Chondrocyte (in vitro differentiated cells): ENCODE data around the gene LRRC15. TPM values are rescaled to one million over a fixed set of nuclear protein-coding genes. Genes with fewer than 3 reads are reported as not detected.

Experiments
- DNase-seq: peaks from one replicate; pipeline ENCODE4 v3.0.0; 2021; ENCODE audit warnings: mixed read lengths, low spot score
- H3K27ac Mint-ChIP-seq: one replicate; pipeline ENCODE4 v1.8.0; 2021; ENCODE audit warnings: mild to moderate bottlenecking, moderate library complexity, mixed read lengths; ENCODE audit not compliant: unreplicated experiment
- H3K27me3 Mint-ChIP-seq: 2 replicates; pipeline ENCODE4 v1.8.0; 2021; ENCODE audit warnings: low read depth, mixed read lengths
- H3K36me3 Mint-ChIP-seq: 2 replicates; pipeline ENCODE4 v1.8.0; 2021; ENCODE audit warnings: low read depth, mixed read lengths
- H3K4me1 Mint-ChIP-seq: 2 replicates; pipeline ENCODE4 v1.8.0; 2021; ENCODE audit warnings: low read depth, mild to moderate bottlenecking, mixed read lengths
- H3K4me3 Mint-ChIP-seq: one replicate; pipeline ENCODE4 v1.8.0; 2021; ENCODE audit warnings: mild to moderate bottlenecking, moderate library complexity, mixed read lengths; ENCODE audit not compliant: unreplicated experiment
- H3K9me3 Mint-ChIP-seq: 2 replicates; pipeline ENCODE4 v1.8.0; 2021; ENCODE audit warnings: low read depth, mixed read lengths
- CTCF ChIP-seq: fragments of 200-600 bp; sonication (generic); IDR thresholded peaks from 2 replicates; pipeline ENCODE4 v1.5.0; 2021; ENCODE audit warnings: antibody characterized with exemption, mild to moderate bottlenecking, moderate library complexity
- total RNA-seq: library from RNA; stranded (reverse); gene quantifications from 3 replicates; pipeline ENCODE4 v1.2.1, GENCODE V29; 2021

The LRRC15 gene
- total RNA-seq, 1 donor from 2014 or later, result 0.22 TPM

- Mint-ChIP-seq H3K36me3 (no peaks in the 10 kb centered on the region), H3K27ac (no peak overlapping the region), H3K9me3 (no peaks in the 10 kb centered on the region), H3K27me3 (peaks cover 69% of the 10 kb centered on the region), H3K4me1 (peaks cover 19% of the 10 kb centered on the region), H3K4me3 (no peak overlapping the region)
- DNase-seq, result no peak
- TF ChIP-seq CTCF, result no peak
Observed at GRCh38 chr3:194312186-194312742, 57.3 kb downstream of the LRRC15 start.

- H3K9me3 Mint-ChIP-seq, result no peaks in the 10 kb centered on the region
- no peak overlapping the region for H3K27ac Mint-ChIP-seq
- peaks cover 19% of the 10 kb centered on the region for H3K4me1 Mint-ChIP-seq
- DNase-seq, result no peak
- H3K27me3 Mint-ChIP-seq, result peaks cover 73% of the 10 kb centered on the region
- no peaks in the 10 kb centered on the region for H3K36me3 Mint-ChIP-seq
- no peak for TF ChIP-seq CTCF
- no peak overlapping the region for H3K4me3 Mint-ChIP-seq
Observed at GRCh38 chr3:194311000-194311399, 58.5 kb downstream of the LRRC15 start.

GRCh38 chr3:194310060-194310835 lies 59.3 kb downstream of the LRRC15 start:
- Mint-ChIP-seq H3K27me3 (peaks cover 79% of the 10 kb centered on the region), H3K27ac (no peak overlapping the region), H3K9me3 (no peaks in the 10 kb centered on the region), H3K4me3 (no peak overlapping the region), H3K36me3 (no peaks in the 10 kb centered on the region), H3K4me1 (peaks cover 17% of the 10 kb centered on the region)
- no peak for DNase-seq
- no peak for TF ChIP-seq CTCF

- no peak for TF ChIP-seq CTCF
- Mint-ChIP-seq H3K27me3 (peaks cover 79% of the 10 kb centered on the region), H3K27ac (no peak overlapping the region)
Observed at GRCh38 chr3:194308601-194309449, 60.7 kb downstream of the LRRC15 start.

GRCh38 chr3:194307849-194308248 lies 61.7 kb downstream of the LRRC15 start:
- peaks cover 1% of the 10 kb centered on the region for H3K36me3 Mint-ChIP-seq
- H3K27me3 Mint-ChIP-seq, result peaks cover 70% of the 10 kb centered on the region

More at GRCh38 chr3:194308601-194309449, 60.7 kb downstream of the LRRC15 start:
- Mint-ChIP-seq H3K9me3 (no peaks in the 10 kb centered on the region), H3K36me3 (peaks cover 1% of the 10 kb centered on the region), H3K4me3 (no peak overlapping the region), H3K4me1 (peaks cover 13% of the 10 kb centered on the region)
- DNase-seq, result no peak

More at GRCh38 chr3:194307849-194308248, 61.7 kb downstream of the LRRC15 start:
- DNase-seq, result no peak
- Mint-ChIP-seq H3K4me3 (no peak overlapping the region), H3K27ac (no peak overlapping the region), H3K9me3 (no peaks in the 10 kb centered on the region), H3K4me1 (peaks cover 13% of the 10 kb centered on the region)
- no peak for TF ChIP-seq CTCF
